ENCODE data around the gene CARS1.

CARS1 gene

GRCh38 chr11:2955906-2956476 lies 101.2 kb downstream of the CARS1 start:
- no peak for DNase-seq (ENCODE audit: low read depth)

- no peak for DNase-seq (ENCODE audit: low read depth)
Measured at GRCh38 chr11:2954263-2954662, 103.0 kb downstream of the CARS1 start.

- DNase-seq (ENCODE audit: low read depth) = no peak
Measured at GRCh38 chr11:2952290-2952689, 104.9 kb downstream of the CARS1 start.

- DNase-seq (ENCODE audit: low read depth) = no peak
Measured at GRCh38 chr11:2951231-2952110, 105.8 kb downstream of the CARS1 start.
